Smooth muscle cell (in vitro differentiated cells): ENCODE results near the gene DCDC1. TPM values are rescaled to one million over a fixed set of nuclear protein-coding genes. Genes with fewer than 3 reads are reported as not detected.

Experiments
- DNase-seq: peaks from one replicate; lab custom pipeline; 2025; ENCODE audit not compliant: unreplicated experiment; lab: John Stamatoyannopoulos, UW
- H2AFZ ChIP-seq: fragments of 200-600 bp; sonication (generic); 2 replicates; pipeline ENCODE4 v1.6.0; 2016; ENCODE audit warnings: antibody characterized with exemption, low read depth, mild to moderate bottlenecking
- H3F3A ChIP-seq: fragments of 200-600 bp; sonication (generic); 2 replicates; pipeline ENCODE4 v1.6.0; 2017; ENCODE audit warnings: antibody characterized with exemption, low read depth
- H3K27ac ChIP-seq: fragments of 200-600 bp; sonication (generic); 2 replicates; pipeline ENCODE4 v1.5.1; 2016; ENCODE audit warnings: low read depth, mild to moderate bottlenecking
- H3K27me3 ChIP-seq: fragments of 200-600 bp; sonication (generic); 2 replicates; pipeline ENCODE4 v1.6.1; 2016; ENCODE audit warnings: low read depth, mild to moderate bottlenecking
- H3K36me3 ChIP-seq: fragments of 200-600 bp; sonication (generic); 2 replicates; pipeline ENCODE4 v1.5.1; 2016; ENCODE audit warnings: low read depth
- H3K4me1 ChIP-seq: fragments of 200-600 bp; sonication (generic); 2 replicates; pipeline ENCODE4 v1.5.1; 2016; ENCODE audit warnings: low read depth
- H3K4me2 ChIP-seq: fragments of 200-600 bp; sonication (generic); 2 replicates; pipeline ENCODE4 v1.6.0; 2016; ENCODE audit warnings: mild to moderate bottlenecking
- H3K4me3 ChIP-seq: fragments of 200-600 bp; sonication (generic); 2 replicates; pipeline ENCODE4 v1.5.1; 2016; ENCODE audit warnings: mild to moderate bottlenecking
- H3K79me2 ChIP-seq: fragments of 200-600 bp; sonication (generic); 2 replicates; pipeline ENCODE4 v1.6.0; 2016; ENCODE audit warnings: low read depth, mild to moderate bottlenecking
- H3K9ac ChIP-seq: fragments of 200-600 bp; sonication (generic); 2 replicates; pipeline ENCODE4 v1.6.0; 2016; ENCODE audit warnings: low read depth
- H3K9me3 ChIP-seq: fragments of 200-600 bp; sonication (generic); replicated peaks from 2 replicates; pipeline ENCODE4 v1.5.1; 2016; ENCODE audit warnings: low read depth
- H4K20me1 ChIP-seq: fragments of 200-600 bp; sonication (generic); 2 replicates; pipeline ENCODE4 v1.6.0; 2016; ENCODE audit warnings: low read depth
- CTCF ChIP-seq: fragments of 200-600 bp; sonication (generic); IDR thresholded peaks from 2 replicates; pipeline ENCODE4 v1.5.1; 2017; ENCODE audit warnings: borderline replicate concordance, mild to moderate bottlenecking, antibody characterized with exemption; ENCODE audit not compliant: insufficient read depth, poor library complexity, severe bottlenecking
- WGBS: methylation state at CpG from one replicate; pipeline ENCODE4 v1.1.7; 2016; ENCODE audit warnings: low lambda C conversion rate; 5-methylcytosine and 5-hydroxymethylcytosine counted together
- polyA plus RNA-seq: library from polyadenylated mRNA; unstranded; fragments of >200 nt; fragmentation: Nextera tagmentation; extraction: Ambion mirVana; gene quantifications from 2 replicates; pipeline ENCODE4 v1.2.1, GENCODE V29; 2016
- total RNA-seq: library from RNA; depleted of rRNA; stranded (reverse); fragments of >200 nt; gene quantifications from 2 replicates; pipeline ENCODE4 v1.2.3, GENCODE V29; 2014

DCDC1 gene
- total and polyA plus RNA-seq, 2 experiments from 2014 or later: 0.39 to 0.45 TPM

GRCh38 chr11:30938171-30938570 is 431.4 kb downstream of the DCDC1 start:
- H3K9ac ChIP-seq: no peak overlapping the region
- no peaks in the 10 kb centered on the region for H3K4me1 ChIP-seq
- H2AFZ ChIP-seq: peak overlapping the region; percentile 55
- H3K4me3 ChIP-seq: no peak overlapping the region
- H4K20me1 ChIP-seq: no peaks in the 10 kb centered on the region
- no peaks in the 10 kb centered on the region for H3K36me3 ChIP-seq
- no peaks in the 10 kb centered on the region for H3F3A ChIP-seq
- 37% methylated on average over 5 of the region's 5 CpGs for WGBS
- no peaks in the 10 kb centered on the region for H3K27me3 ChIP-seq
- H3K9me3 ChIP-seq: no peaks in the 10 kb centered on the region
- no peak for TF ChIP-seq CTCF
- H3K79me2 ChIP-seq: no peaks in the 10 kb centered on the region
- no peak overlapping the region for H3K4me2 ChIP-seq
- no peak for DNase-seq
- no peak overlapping the region for H3K27ac ChIP-seq

GRCh38 chr11:30936491-30936890 is 433.0 kb downstream of the DCDC1 start:
- Histone ChIP-seq H3K36me3 (no peaks in the 10 kb centered on the region), H3K27ac (peak overlapping the region; percentile 62), H3K27me3 (no peaks in the 10 kb centered on the region), H4K20me1 (no peaks in the 10 kb centered on the region), H3K9ac (no peak overlapping the region), H2AFZ (no peak overlapping the region), H3K79me2 (no peaks in the 10 kb centered on the region), H3F3A (no peaks in the 10 kb centered on the region), H3K4me1 (no peaks in the 10 kb centered on the region), H3K9me3 (no peaks in the 10 kb centered on the region), H3K4me3 (no peak overlapping the region), H3K4me2 (peak overlapping the region; percentile 41)
- 26% methylated on average over 2 of the region's 2 CpGs for WGBS
- no peak for TF ChIP-seq CTCF
- DNase-seq: no peak

- H3K4me3 ChIP-seq: no peak overlapping the region
- WGBS: 95% methylated on average over 2 of the region's 2 CpGs
- TF ChIP-seq CTCF: no peak
- no peaks in the 10 kb centered on the region for H3K9me3 ChIP-seq
- no peaks in the 10 kb centered on the region for H3K36me3 ChIP-seq
- H3F3A ChIP-seq: no peaks in the 10 kb centered on the region
- H3K4me2 ChIP-seq: no peak overlapping the region
- H3K4me1 ChIP-seq: no peaks in the 10 kb centered on the region
- H3K27ac ChIP-seq: peak overlapping the region; percentile 62
- DNase-seq: no peak
- H2AFZ ChIP-seq: no peak overlapping the region
- no peaks in the 10 kb centered on the region for H3K79me2 ChIP-seq
- no peaks in the 10 kb centered on the region for H4K20me1 ChIP-seq
- H3K27me3 ChIP-seq: no peaks in the 10 kb centered on the region
- H3K9ac ChIP-seq: no peak overlapping the region
Observed at GRCh38 chr11:30935861-30936260, 433.7 kb downstream of the DCDC1 start.

- Histone ChIP-seq H3K4me1 (no peaks in the 10 kb centered on the region), H2AFZ (no peak overlapping the region), H3K4me3 (no peak overlapping the region), H3K79me2 (no peaks in the 10 kb centered on the region), H3K9ac (no peak overlapping the region), H3K27me3 (no peaks in the 10 kb centered on the region), H3K4me2 (no peak overlapping the region), H3K36me3 (no peaks in the 10 kb centered on the region), H3K27ac (no peak overlapping the region), H4K20me1 (no peaks in the 10 kb centered on the region), H3F3A (no peaks in the 10 kb centered on the region), H3K9me3 (no peaks in the 10 kb centered on the region)
- WGBS: 86% methylated on average over 3 of the region's 3 CpGs
- TF ChIP-seq CTCF: no peak
- no peak for DNase-seq
Observed at GRCh38 chr11:30926130-30926529, 443.4 kb downstream of the DCDC1 start.
